DMS114 treated with DMSO at 0.1 percent for 48 hours (cell line): Measurements from ENCODE around the gene S100A3.
"Not testable (repeated sequence)": the region's sequence is repeated elsewhere in the genome, so short reads cannot be mapped to it uniquely, and the experiment has no call there.

Source experiments
- DNase-seq: peaks from one replicate; lab custom pipeline; 2025; ENCODE audit not compliant: unreplicated experiment; lab: John Stamatoyannopoulos, UW

Gene S100A3

DNA sequence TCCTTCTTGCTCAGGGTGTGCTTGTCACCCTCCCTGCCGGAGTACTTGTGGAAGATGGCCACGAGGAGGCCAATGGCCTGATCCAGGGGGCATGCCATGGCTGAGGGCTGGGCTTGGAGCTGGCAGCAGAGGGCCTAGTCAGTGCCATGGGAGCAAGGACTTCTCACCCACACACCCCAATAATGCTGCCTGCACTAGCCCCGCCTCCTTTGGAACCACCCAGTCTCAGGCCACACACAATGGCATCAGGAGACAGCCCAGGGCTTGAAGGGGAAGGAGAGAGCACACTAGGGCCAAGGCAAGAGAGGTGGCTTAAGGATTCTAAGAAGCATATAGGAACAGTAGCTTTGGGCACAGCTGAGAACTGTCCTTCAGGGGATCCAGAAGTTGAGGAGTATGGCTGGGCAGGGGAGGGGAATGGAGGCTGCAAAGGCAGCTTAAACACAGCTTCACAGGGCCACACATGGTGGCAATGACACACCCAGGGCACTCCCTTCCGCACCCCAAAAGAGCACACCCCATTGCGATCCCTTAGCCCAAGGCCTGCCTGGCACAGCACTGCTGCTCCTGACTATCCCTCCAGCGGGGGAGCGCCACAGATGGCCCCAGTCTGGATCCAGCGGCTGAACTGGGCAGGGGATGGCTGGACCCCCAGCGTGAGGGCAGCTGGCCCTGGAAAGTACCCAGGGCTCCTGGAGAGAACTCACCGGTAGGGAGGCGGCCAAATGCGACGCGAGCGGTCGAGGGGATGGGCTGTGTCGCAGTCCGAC lies 13.6 kb downstream of the S100A3 start, which contains the start of gene S100A6:
S100A6 (minus strand) TSS at position 750 of the 770 bp plus-strand sequence; CDS start at position 98, 652 bp downstream.
- DNase-seq = no peak

DNA sequence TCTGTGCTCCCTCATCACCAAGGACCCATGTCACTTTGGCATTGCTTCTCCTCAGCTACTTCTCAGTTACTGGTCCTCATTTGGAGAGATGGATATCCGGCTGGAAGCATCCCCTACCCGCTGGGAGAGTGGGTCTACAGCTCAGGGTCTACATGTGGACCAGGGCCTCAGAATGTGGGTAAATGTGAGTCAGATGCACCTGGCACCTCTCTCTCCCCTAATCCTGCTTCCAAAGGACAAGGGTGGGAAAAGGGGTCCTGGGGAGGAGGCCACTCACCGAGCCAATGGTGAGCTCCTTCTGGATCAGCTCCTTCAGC lies 14.2 kb downstream of the S100A3 start:
- DNase-seq = no peak

DNA sequence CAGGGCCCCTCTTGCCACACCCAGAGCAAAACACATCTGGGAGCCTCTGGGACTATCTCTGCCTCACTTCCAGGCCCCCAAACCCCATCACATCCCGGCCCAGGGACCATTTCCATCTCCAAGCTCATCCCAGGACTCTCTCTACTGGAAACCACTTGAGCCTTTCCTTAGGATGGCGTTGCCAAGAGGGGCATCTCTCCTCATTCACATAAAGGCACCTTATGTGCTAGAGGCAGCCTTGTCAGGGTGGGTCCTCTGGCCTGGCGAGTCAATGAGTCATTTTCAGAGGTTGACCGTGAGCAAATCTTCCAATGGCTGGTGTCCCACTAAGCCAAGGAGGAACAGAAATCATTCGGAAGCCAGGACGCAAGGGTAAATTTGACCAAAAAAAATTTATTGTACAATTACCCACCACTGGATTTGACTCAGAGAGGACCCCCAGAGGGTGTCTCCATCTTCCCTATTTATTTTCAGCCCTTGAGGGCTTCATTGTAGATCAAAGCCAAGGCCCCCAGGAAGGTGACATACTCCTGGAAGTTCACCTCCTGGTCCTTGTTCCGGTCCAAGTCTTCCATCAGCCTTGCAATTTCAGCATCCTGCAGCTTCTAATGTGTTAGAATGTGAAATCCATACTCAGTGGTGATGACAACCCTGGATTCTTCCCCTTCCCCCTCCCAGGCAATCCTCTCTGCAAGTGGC lies 14.7 kb downstream of the S100A3 start:
- DNase-seq = no peak

DNA sequence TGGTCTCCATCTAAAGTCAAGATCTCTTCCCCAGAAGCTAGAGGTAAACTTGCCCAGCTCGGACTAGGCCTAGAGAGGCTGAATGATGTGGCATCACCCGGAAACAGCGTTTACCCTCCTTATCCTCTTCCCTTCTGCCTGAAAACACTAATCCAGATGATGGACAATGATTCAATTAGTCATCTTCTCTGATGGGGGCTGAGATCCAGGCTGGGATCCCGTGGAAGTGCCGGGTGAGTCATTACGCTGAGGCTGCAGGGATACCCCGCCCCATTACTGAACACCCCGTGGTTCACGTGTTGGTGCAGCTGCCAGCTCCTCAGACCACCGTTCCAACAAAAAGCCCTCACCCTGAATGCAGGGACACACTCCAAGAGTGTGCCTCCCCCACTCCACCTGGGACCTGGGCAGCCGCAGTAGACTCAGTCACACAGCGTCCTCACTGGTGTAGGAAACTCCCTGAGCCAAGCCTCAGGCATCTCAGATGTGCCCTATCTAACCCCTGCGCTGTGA lies 15.3 kb downstream of the S100A3 start:
- no peak for DNase-seq

DNA sequence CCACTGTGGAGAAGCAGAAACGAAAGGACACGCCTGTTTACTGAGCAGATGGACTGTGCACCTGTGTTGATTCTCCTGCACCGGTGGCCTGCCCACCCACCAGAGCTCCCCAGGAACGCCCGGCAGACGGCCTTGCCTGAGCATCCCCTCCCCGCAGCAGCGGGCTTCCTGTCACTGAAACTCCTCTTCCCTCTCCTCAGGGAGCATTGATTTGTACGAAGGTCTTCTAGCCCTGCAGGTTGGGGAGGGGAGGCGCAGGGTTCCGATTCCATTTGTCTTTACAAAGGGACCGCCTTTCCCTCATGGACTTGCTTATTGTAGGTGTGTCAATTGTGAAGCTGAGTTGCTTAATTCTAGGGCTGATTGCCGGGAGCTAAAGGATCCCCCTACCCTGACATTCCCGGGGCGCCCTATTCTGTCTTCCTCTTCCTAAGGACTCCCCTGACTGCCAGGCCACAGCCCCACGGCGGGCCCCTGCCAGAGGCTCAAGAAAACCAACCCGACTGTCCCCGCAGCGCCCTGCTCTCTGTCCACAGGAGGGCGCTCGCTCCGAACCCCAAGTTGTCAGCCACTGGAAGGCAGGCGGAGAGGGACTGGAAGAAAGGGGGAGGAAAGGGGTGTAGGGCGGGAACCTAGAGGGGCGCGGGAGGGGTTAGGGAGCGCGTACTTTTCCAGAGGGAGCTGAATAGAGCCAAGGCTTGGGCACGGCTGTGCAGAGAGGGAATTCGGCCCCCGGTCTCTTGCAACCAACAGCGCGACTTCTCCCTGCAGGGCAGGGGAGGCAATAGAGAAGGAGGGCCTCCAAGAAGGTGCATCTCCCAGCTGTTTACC lies 16.1 kb downstream of the S100A3 start:
- no peak for DNase-seq

DNA sequence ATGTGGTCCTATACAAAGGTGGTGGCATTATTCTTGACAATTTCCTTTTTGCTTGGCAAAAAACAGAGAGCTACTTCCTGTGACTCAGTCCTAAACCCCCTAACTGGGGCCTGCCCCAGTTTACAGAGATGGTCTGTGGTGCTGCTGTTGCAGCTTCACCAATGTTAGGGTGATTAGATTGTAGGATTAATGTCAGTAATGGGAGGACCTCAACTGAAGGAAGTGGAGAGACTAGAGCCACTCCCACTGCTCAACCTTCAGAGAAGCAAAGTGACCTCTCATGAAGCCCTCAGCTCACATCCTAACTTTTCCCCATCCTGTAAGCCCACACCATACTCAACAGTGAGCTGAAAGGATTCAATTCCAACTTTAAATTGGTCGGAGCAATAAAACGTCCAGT lies 16.9 kb downstream of the S100A3 start:
- DNase-seq = no peak

DNA sequence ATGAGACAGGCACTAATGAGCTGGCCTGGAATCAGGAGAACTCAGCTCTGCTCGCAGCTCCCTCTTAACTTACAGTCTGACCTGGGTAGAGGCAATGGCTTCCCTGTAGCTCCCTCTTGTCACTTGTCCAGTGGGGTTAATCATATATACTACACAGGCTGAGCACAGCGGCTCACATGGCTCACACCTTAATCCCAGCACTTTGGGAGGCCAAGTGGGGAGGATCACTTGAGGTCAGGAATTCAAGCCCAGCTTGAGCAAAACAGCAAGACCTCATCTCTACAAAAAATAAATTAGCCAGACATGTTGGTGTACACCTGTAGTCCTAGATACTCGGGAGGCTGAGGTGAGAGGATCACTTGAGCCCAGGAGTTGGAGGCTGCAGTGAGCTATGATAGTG lies 17.4 kb downstream of the S100A3 start:
- DNase-seq = no peak

DNA sequence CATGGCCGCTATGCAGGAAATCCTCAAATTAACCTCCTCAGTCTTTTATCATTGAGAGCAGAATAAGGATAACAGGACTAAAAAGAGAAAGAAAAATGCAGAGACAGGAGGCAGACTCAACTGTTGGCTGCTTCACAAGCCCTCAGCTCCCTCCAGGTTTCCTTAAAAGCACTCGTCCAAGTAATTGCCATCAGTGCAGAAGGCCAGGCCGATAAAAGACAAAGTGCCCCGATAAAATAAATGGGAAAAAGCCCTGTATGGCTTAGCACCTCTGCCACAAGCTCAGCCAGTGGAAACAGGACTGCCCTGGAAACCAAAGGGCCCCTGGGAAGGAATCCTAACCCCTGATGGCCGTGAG lies 21.4 kb downstream of the S100A3 start:
- DNase-seq = no peak

DNA sequence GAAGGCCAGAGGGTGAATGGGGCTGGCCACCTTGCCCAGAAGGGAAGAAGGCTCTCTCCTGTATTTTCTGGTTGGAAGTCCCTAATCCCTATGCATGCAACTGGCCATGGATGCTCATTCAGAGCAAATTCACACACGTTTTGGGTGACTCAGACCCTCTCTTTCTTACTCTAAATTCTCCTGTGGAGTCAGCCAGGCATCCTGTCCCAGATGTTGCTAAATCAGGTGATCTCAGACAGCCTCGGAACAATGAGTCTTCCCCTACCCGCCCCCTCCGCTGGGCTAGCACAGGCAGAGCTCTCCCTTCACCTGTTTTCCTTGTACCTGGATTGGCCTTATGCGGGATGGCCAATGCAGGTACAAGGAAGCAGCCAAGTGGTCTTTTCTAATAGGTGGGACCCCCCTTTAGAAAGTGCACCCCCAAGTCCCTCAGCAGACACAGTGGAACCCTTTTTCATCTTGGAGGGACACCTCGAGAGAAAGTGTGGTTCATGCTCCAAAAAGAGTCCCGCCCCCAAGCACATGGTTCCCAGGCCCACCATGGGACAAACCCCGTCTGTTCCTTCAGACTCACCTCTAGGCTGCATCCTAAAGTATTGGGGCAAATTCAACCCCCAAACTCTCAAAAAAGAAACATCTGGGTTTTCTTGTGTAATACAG lies 21.9 kb downstream of the S100A3 start:
- DNase-seq = no peak

DNA sequence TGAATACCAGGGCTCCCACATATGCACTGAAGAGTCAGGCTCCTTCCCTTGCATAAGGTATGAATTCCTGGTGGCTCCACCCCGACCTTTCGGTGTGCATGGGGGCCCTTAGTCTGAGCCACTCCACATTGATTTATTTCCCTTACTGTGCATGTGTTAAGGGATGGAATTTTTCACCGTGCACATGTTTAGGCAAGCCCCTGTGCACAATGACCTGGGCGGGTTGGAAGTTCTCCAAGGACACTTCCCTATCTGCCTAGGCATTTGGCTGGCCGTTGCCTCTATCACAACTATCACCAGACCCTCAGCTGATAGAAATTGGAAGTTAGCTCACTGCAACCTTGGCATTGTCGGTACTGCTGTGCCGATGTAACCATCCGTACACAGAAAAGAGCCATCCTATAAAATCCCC lies 22.9 kb downstream of the S100A3 start:
- DNase-seq = no peak

DNA sequence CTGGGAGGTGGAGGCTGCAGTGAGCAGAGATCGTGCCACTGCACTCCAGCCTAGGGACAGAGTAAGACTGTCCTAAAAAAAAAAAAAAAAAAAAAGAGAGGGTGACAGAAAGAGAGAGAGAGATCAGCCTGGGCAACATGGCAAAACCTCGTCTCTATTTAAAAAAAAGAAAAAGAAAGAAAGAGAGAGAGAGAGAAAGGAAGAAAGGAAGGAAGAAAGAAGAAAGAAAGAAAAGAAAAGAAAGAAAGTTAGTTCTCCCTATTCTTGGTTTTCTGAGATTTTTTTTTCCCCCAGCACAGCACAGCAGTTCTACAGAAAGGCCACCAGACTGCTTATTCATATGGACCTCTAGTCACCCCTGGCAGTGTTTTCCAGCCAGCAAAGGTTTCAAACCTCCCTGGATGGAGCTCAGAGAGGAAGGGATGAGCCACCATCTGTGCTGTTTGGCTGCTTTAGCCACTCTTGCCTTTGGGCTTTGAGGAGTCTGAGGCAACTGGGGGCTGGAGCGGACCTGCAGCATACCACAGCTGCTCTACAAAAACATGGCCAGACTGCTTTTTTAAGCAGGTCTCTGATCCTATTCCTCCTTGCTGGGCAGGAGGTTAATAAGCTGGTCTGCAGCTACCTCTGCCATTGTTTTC lies 23.9 kb downstream of the S100A3 start:
- DNase-seq = no peak

DNA sequence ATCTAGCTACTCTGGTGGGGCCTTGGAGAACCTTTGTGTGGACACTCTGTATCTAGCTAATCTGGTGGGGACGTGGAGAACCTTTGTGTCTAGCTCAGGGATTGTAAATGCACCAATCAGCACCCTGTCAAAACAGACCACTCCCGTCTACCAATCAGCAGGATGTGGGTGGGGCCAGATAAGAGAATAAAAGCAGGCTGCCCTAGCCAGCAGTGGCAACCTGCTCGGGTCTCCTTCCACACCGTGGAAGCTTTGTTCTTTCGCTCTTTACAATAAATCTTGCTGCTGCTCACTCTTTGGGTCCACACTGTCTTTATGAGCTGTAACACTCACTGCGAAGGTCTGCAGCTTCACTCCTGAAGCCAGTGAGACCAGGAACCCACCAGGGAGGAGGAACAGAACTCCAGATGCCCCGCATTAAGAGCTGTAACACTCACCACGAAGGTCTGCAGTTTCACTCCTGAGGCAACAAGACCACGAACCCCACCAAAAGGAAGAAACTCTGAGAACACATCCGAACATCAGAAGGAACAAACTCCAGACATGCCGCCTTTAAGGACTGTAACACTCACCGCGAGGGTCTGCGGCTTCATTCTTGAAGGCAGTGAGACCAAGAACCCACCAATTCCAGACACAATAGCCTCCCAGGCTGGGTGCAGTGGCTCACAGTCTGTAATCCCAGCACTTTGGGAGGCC lies 26.6 kb downstream of the S100A3 start:
- DNase-seq = not testable (repeated sequence)

DNA sequence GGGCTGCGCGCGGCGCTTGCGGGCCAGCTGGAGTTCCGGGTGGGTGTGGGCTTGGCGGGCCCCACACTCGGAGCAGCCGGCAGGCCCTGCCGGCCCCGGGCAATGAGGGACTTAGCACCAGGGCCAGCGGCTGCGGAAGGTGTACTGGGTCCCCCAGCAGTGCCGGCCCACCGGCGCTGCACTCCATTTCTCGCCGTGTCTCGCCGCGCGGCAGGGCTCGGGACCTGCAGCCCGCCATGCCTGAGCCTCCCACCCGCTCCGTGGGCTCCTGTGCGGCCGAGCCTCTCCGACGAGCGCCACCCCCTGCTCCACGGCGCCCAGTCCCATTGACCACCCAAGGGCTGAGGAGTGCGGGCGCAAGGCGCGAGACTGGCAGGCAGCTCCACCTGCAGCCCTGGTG lies 27.2 kb downstream of the S100A3 start:
- DNase-seq = not testable (repeated sequence)

DNA sequence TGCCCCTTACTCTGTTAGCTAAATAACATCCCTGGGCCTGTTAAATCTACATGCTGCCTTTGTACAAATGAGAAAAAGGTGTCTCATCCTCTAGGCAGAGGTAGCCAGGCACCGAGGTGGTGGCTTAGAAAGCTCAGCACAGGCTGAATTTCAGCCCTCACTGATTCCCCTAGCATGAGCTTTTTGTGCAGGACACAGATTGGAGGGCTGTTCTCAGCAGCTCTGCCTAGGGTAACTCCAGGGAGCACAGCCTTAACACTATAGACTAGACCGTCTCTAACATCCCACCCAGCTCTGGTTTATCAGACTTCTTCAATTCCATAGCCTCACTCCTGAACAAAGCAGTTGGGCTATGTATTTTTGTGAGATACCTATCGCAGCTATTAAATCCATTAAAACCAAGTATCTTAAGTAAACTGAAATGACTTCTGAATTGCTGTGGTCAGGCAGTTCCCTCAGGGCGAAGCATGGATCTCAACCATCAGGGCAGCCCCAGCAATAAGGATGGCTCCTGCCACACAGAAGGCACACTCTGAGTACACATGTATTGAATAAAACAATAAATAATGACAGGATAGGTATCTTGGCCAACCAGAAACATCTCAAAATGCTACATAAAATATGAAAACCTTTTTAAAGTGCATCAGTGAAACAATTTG lies 28.1 kb downstream of the S100A3 start:
- no peak for DNase-seq

DNA sequence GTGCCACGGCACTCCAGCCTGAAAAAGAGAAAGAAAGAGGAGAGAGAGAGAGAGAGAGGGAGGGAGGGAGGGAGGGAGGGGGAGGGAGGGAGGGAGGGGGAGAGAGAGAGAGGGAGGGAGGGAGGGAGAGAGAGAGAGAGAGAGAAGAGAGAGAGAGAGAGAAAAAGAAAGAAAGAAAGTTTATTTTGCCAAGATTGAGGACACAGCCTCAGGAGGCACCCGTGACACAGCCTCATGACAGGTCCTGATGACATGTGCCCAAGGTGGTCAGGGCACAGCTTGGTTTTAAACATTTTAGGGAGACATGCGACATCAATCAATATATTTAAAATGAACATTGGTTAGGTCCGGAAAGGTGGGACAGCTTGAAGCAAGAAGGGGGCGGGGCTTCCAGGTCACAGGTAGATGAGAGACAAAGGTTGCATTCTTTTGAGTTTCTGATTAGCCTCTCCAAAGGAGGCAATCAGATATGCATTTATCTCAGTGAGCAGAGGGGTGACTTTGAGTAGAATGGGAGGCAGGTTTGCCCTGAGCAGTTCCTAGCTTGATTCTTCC lies 28.8 kb downstream of the S100A3 start:
- DNase-seq = not testable (repeated sequence)

DNA sequence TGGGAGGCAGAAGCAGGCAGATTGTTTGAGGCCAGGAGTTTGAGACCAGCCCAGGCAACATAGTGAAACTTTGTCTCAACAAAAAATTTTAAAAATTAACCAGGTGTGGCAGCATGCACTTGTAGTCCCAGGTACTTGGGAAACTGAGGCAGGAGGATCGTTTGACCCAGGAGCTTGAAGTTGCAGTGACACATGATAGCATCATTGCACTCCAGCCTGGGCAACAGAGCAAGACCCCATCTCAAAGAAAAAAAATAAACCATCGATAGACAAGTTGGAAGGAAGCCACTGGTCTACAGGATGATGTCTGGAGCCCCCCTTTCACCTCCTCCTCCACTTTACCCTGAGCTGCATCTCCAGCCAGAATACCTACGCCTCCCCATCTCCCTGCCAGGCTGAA lies 29.8 kb downstream of the S100A3 start:
- DNase-seq = no peak

DNA sequence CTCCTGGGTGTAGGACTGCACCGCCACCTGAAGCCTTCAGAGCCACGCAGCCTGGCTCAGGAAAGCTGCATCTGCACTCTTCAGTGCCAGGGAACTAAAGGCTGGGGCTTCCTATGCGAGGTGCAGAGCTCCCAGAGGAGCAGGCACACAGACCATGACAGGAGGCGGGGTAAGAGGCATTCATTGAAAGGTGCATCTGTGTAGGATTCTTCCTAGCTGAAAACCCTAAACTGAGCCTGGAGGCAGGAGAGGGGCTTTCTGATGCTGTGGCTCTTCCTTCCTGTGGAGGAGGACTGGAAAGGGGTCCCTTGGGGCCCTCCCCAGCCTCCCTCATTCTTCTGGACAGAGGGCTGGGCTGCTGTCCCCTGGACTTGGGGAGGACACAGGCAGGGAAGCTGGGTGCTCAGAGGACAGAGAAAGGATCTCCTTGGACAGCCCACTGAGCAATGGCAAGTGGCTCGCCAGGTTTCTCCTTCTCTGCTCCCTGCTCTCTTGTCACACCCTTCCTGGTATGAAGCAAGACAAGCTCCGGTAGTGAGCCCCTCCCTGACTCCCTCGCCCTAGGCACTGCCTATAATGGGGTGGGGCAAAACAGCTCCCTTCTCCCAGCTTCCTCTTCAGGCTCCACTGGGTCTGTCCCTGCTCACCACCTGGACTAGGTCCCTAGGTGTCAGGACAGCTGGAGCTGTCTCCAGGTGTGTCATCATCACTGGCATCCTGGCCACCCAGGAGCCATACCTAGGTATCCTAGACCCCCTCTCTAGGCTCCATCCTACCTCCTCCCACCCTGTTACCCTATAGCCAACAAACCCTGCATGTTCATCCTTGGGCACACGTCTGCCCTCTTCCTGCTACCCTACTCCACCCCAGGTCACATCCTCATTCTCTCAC lies 33.3 kb downstream of the S100A3 start:
- no peak for DNase-seq

DNA sequence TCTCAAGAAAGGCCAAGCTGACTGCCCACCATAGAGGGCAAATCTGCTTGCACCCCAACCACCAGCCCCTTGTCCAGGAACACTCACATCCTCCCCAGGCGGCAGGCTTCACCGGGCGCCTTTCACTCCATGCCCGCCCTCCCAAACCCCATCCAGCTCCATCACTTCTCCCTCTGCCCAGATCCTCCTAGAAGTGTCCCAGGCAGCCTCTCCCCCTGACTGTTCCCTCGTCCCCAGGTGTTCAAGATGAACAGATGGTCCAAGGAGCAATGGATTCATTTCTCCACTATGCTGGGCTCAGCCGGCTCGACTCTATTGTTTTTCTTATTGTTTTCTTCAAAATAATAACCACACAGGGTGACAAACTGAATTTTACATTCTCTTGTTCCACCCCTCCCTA lies 35.4 kb downstream of the S100A3 start:
- DNase-seq = no peak
